Measurements from ENCODE around the gene CD22. TPM values are rescaled to one million over a fixed set of nuclear protein-coding genes. Genes with fewer than 3 reads are reported as not detected.
A peak's percentile ranks its signal among the peaks of the same experiment; 100 is the strongest.

CD22 gene
- total and polyA plus RNA-seq, 2 of the 13 experiments (the other 11 are each of a cell fraction or from before 2014, with no cell fraction given): 0.71 to 1.7 TPM

DNA sequence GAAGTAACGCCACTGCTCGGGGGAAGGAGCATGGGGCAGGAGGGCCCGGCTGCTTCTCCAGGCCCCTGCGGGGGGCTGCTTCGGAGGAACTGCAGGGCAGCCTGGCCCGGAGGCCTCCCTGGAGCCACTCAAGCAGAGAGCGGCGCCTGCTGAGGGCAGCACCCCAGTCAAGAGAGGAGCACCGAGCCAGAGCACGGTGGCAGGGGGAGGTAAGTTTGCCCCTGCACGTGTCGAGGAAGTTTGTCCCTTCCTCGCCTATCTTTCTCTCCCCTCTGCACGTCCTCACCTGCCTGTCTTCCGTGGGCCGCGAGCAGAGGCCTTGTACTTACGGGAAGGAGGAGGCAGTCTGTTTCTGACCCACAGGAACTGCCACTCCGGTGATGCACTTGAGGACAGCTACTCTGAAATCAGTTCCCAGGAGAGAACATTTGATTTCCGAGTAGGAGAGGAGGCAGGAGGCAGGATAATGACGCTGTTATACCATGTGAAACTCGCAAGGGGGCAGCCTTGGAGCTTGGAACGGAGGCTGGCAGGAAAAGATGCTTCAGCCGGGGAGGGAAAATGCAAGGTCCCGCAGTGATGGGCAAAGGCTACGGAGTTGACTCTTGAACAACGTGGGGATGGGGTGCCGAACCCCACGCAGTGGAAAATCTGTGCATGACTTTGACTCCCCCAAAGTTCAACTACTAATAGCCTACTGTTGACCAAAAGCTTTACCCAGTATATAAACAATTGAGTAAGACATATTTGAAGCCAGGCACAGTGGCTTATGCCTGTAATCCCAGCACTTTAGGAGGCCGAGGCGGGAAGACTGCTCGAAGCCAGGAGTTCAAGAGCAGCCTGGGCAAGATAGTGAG lies 23.7 kb downstream of the CD22 start (continued):
- TF ChIP-seq, protein P1, sequence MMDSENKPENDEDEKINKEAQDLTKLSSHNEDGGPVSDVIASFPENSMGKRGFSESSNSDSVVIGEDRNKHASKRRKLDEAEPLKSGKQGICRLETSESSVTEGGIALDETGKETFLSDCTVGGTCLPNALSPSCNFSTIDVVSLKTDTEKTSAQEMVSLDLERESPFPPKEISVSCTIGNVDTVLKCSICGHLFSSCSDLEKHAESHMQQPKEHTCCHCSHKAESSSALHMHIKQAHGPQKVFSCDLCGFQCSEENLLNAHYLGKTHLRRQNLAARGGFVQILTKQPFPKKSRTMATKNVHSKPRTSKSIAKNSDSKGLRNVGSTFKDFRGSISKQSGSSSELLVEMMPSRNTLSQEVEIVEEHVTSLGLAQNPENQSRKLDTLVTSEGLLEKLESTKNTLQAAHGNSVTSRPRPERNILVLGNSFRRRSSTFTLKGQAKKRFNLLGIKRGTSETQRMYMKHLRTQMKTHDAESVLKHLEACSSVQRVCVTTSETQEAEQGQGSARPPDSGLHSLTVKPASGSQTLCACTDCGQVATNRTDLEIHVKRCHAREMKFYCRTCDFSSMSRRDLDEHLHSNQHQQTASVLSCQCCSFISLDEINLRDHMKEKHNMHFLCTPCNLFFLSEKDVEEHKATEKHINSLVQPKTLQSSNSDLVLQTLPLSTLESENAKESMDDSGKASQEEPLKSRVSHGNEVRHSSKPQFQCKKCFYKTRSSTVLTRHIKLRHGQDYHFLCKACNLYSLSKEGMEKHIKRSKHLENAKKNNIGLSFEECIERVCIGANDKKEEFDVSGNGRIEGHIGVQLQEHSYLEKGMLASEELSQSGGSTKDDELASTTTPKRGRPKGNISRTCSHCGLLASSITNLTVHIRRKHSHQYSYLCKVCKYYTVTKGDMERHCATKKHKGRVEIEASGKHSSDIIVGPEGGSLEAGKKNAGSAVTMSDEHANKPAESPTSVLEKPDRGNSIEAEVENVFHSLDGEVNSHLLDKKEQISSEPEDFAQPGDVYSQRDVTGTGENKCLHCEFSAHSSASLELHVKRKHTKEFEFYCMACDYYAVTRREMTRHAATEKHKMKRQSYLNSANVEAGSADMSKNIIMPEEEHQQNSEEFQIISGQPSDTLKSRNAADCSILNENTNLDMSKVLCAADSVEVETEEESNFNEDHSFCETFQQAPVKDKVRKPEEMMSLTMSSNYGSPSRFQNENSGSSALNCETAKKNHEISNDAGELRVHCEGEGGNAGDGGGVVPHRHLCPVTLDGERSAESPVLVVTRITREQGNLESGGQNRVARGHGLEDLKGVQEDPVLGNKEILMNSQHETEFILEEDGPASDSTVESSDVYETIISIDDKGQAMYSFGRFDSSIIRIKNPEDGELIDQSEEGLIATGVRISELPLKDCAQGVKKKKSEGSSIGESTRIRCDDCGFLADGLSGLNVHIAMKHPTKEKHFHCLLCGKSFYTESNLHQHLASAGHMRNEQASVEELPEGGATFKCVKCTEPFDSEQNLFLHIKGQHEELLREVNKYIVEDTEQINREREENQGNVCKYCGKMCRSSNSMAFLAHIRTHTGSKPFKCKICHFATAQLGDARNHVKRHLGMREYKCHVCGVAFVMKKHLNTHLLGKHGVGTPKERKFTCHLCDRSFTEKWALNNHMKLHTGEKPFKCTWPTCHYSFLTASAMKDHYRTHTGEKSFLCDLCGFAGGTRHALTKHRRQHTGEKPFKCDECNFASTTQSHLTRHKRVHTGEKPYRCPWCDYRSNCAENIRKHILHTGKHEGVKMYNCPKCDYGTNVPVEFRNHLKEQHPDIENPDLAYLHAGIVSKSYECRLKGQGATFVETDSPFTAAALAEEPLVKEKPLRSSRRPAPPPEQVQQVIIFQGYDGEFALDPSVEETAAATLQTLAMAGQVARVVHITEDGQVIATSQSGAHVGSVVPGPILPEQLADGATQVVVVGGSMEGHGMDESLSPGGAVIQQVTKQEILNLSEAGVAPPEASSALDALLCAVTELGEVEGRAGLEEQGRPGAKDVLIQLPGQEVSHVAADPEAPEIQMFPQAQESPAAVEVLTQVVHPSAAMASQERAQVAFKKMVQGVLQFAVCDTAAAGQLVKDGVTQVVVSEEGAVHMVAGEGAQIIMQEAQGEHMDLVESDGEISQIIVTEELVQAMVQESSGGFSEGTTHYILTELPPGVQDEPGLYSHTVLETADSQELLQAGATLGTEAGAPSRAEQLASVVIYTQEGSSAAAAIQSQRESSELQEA (CRISPR knock-in tag; IDR thresholded peaks at IDR 0.05; ENCODE audit: not compliant biosample characterization): peak; percentile 41
- TF ChIP-seq ZNF850 (CRISPR knock-in tag; conservative IDR thresholded peaks at IDR 0.05): no peak
- TF ChIP-seq ZNF839 (CRISPR knock-in tag; IDR thresholded peaks at IDR 0.05; ENCODE audit: borderline replicate concordance): no peak
- TF ChIP-seq SIX4 (CRISPR knock-in tag; IDR thresholded peaks at IDR 0.05): no peak
- no peak for TF ChIP-seq SOX6 (IDR thresholded peaks at IDR 0.05)
- TF ChIP-seq SOX6 (CRISPR knock-in tag; IDR thresholded peaks at IDR 0.05): peak; percentile 27; the same call in 1 of the 2 replicates
- TF ChIP-seq ZSCAN9 (CRISPR knock-in tag; IDR thresholded peaks at IDR 0.05; ENCODE audit: borderline replicate concordance): no peak
- TF ChIP-seq, protein P2, sequence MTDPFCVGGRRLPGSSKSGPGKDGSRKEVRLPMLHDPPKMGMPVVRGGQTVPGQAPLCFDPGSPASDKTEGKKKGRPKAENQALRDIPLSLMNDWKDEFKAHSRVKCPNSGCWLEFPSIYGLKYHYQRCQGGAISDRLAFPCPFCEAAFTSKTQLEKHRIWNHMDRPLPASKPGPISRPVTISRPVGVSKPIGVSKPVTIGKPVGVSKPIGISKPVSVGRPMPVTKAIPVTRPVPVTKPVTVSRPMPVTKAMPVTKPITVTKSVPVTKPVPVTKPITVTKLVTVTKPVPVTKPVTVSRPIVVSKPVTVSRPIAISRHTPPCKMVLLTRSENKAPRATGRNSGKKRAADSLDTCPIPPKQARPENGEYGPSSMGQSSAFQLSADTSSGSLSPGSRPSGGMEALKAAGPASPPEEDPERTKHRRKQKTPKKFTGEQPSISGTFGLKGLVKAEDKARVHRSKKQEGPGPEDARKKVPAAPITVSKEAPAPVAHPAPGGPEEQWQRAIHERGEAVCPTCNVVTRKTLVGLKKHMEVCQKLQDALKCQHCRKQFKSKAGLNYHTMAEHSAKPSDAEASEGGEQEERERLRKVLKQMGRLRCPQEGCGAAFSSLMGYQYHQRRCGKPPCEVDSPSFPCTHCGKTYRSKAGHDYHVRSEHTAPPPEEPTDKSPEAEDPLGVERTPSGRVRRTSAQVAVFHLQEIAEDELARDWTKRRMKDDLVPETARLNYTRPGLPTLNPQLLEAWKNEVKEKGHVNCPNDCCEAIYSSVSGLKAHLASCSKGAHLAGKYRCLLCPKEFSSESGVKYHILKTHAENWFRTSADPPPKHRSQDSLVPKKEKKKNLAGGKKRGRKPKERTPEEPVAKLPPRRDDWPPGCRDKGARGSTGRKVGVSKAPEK (CRISPR knock-in tag; IDR thresholded peaks at IDR 0.05; ENCODE audit: borderline replicate concordance): no peak
- no peak for TF ChIP-seq XRCC5 (optimal IDR thresholded peaks at IDR 0.05; ENCODE audit: low read length)
- TF ChIP-seq ZBTB42 (CRISPR knock-in tag; IDR thresholded peaks at IDR 0.05): no peak
- TF ChIP-seq PHF8 (CRISPR knock-in tag; IDR thresholded peaks at IDR 0.05): no peak
- no peak for TF ChIP-seq DR1 (CRISPR knock-in tag; IDR thresholded peaks at IDR 0.05)
- no peak for TF ChIP-seq AGO1 (IDR thresholded peaks at IDR 0.05; ENCODE audit: low read depth, low read length, poor library complexity, severe bottlenecking)
- TF ChIP-seq GABPA (IDR thresholded peaks at IDR 0.05; ENCODE audit: low read depth, low read length): no peak
- no peak for TF ChIP-seq GABPA (CRISPR knock-in tag; IDR thresholded peaks at IDR 0.05; ENCODE audit: low read depth)

All from HepG2 (cell line).